A673 (cell line): ENCODE measurements around the gene ATRAID. TPM values are rescaled to one million over a fixed set of nuclear protein-coding genes. Genes with fewer than 3 reads are reported as not detected.

Experiments
- BruUV-seq: library from RNA; stranded (reverse); fragments of 400-500 nt; replicated peaks from 2 replicates; lab custom pipeline; 2021; lab: Mats Ljungman, UMichigan
- CTCF ChIA-PET: fragments of 300-600 bp; sonication (Branson Sonifier 250); formaldehyde crosslinking; loops from one replicate; lab custom pipeline; 2022; ENCODE audit warnings: antibody characterized with exemption; lab: Charles Lee
- POLR2A ChIA-PET: fragments of 300-600 bp; sonication (Branson Sonifier 250); formaldehyde crosslinking; loops from one replicate; lab custom pipeline; 2022; ENCODE audit warnings: antibody characterized with exemption; ENCODE audit not compliant: low non-redundant PET; lab: Charles Lee
- DNase-seq: peaks from one replicate; pipeline ENCODE4 v3.0.0-alpha.2; 2015; ENCODE audit warnings: low spot score
- H3K27ac ChIP-seq: fragments of 200-600 bp; sonication (generic); 2 replicates; pipeline ENCODE4 v1.5.1; 2016; ENCODE audit warnings: mixed run types, low read depth, mild to moderate bottlenecking, mixed read lengths, antibody characterized with exemption, low read length; ENCODE audit not compliant: poor library complexity, severe bottlenecking
- H3K27me3 ChIP-seq: fragments of 200-600 bp; sonication (generic); replicated peaks from 2 replicates; pipeline ENCODE4 v1.6.1; 2017; ENCODE audit warnings: mixed run types, low read depth, mild to moderate bottlenecking, mixed read lengths, antibody characterized with exemption, low read length; ENCODE audit not compliant: insufficient read depth, poor library complexity
- H3K36me3 ChIP-seq: fragments of 200-600 bp; sonication (generic); 2 replicates; pipeline ENCODE4 v1.6.1; 2016; ENCODE audit warnings: mixed run types, mild to moderate bottlenecking, mixed read lengths, antibody characterized with exemption, low read length; ENCODE audit not compliant: insufficient read depth, poor library complexity, severe bottlenecking
- H3K4me1 ChIP-seq: fragments of 200-600 bp; sonication (generic); 2 replicates; pipeline ENCODE4 v1.6.1; 2017; ENCODE audit warnings: mixed run types, mild to moderate bottlenecking, mixed read lengths, antibody characterized with exemption, low read length; ENCODE audit not compliant: insufficient read depth, poor library complexity, severe bottlenecking
- H3K4me3 ChIP-seq: fragments of 200-600 bp; sonication (generic); 2 replicates; pipeline ENCODE4 v1.5.1; 2016; ENCODE audit warnings: low read depth, mixed run types, mild to moderate bottlenecking, mixed read lengths, low read length; ENCODE audit not compliant: poor library complexity, severe bottlenecking
- H3K9me3 ChIP-seq: fragments of 200-600 bp; sonication (generic); 2 replicates; pipeline ENCODE4 v1.6.1; 2016; ENCODE audit warnings: mixed run types, low read depth, mild to moderate bottlenecking, mixed read lengths, antibody characterized with exemption, low read length; ENCODE audit not compliant: poor library complexity, severe bottlenecking
- CTCF ChIP-seq: fragments of 300-800, 200-600 bp; sonication (generic); conservative IDR thresholded peaks from 2 replicates; pipeline ENCODE4 v1.5.1; 2017; ENCODE audit warnings: low read depth, mild to moderate bottlenecking, antibody characterized with exemption, low read length, moderate library complexity, mixed read lengths
- EZH2 ChIP-seq: fragments of 200-600 bp; sonication (generic); IDR thresholded peaks from 2 replicates; pipeline ENCODE4 v1.6.1; 2017; ENCODE audit warnings: borderline replicate concordance, low read depth, mild to moderate bottlenecking, mixed read lengths, antibody characterized with exemption, low read length; ENCODE audit not compliant: poor library complexity, severe bottlenecking
- intact Hi-C: fragments of 100-400 bp; cut with micrococcal nuclease; formaldehyde crosslinking; loops from one replicate; pipeline ENCODE4 v1.10.0; 2022; ENCODE audit not compliant: unreplicated experiment
- total RNA-seq: library from RNA; stranded (reverse); gene quantifications from 2 replicates; pipeline ENCODE4 v1.2.3, GENCODE V29; 2021

The ATRAID gene
- total RNA-seq, 1 experiment from 2014 or later, result 107 TPM

GRCh38 chr2:27265536-27265870, 53.7 kb downstream of the ATRAID start:
- Histone ChIP-seq H3K4me3 (no peak overlapping the region), H3K9me3 (no peaks in the 10 kb centered on the region), H3K36me3 (no peaks in the 10 kb centered on the region), H3K27me3 (peaks cover 4% of the 10 kb centered on the region), H3K27ac (no peak overlapping the region), H3K4me1 (peaks cover 11% of the 10 kb centered on the region)
- CTCF ChIA-PET, result interaction anchor here (0.6 to 2.4 kb wide), 6 partner anchors 11 to 38 kb away, joined by 3 to 12 read pairs (median 3); partner anchors contain the start of gene TRIM54
- TF ChIP-seq CTCF (no peak), EZH2 (no peak)
- DNase-seq, result no peak
- intact Hi-C loops, result no loop called here
- no TSS peak for BruUV-seq
- POLR2A ChIA-PET, result no interaction called here

Other genes starting within 250 kb of the ATRAID start
- 8.4 and 9.0 TPM in 2 replicates for gene MAPRE3, start 241.4 kb upstream of the ATRAID start, total RNA-seq
- 76.7 and 77.8 TPM in 2 replicates for gene TMEM214, start 179.1 kb upstream of the ATRAID start, total RNA-seq
- 64.1 and 72.8 TPM in 2 replicates for gene AGBL5, start 160.4 kb upstream of the ATRAID start, total RNA-seq
- 235 and 237 TPM in 2 replicates for gene OST4, start 140.4 kb upstream of the ATRAID start, total RNA-seq
- 31.0 and 46.8 TPM in 2 replicates for gene EMILIN1, start 133.4 kb upstream of the ATRAID start, total RNA-seq
- gene KHK, start 125.3 kb upstream of the ATRAID start, total RNA-seq, result 39.1 and 40.2 TPM in 2 replicates
- 8.4 and 9.4 TPM in 2 replicates for gene CGREF1, start 92.9 kb upstream of the ATRAID start, total RNA-seq
- 0.22 TPM in 1 of 2 replicates, not detected in the other for gene ABHD1, start 88.2 kb upstream of the ATRAID start, total RNA-seq
- gene PREB, start 77.4 kb upstream of the ATRAID start, total RNA-seq, result 52.7 and 53.8 TPM in 2 replicates
- gene PRR30, start 72.6 kb upstream of the ATRAID start, total RNA-seq, result not detected in 2 replicates
- not detected in 2 replicates for gene TCF23, start 63.0 kb upstream of the ATRAID start, total RNA-seq
- 366 and 515 TPM in 2 replicates for gene SLC5A6, start 227 bp downstream of the ATRAID start, total RNA-seq
- 194 and 210 TPM in 2 replicates for gene CAD, start 5.3 kb downstream of the ATRAID start, total RNA-seq
- 45.0 and 45.6 TPM in 2 replicates for gene SLC30A3, start 51.0 kb downstream of the ATRAID start, total RNA-seq
- gene DNAJC5G, start 63.4 kb downstream of the ATRAID start, total RNA-seq, result 2.4 and 2.7 TPM in 2 replicates
- gene TRIM54, start 70.4 kb downstream of the ATRAID start, total RNA-seq, result 2.2 and 2.8 TPM in 2 replicates
- 0.64 and 0.68 TPM in 2 replicates for gene UCN, start 96.4 kb downstream of the ATRAID start, total RNA-seq
- 63.4 and 66.3 TPM in 2 replicates for gene MPV17, start 111.1 kb downstream of the ATRAID start, total RNA-seq
- 85.7 and 89.3 TPM in 2 replicates for gene GTF3C2, start 144.7 kb downstream of the ATRAID start, total RNA-seq
- gene EIF2B4, start 158.3 kb downstream of the ATRAID start, total RNA-seq, result 68.8 and 74.7 TPM in 2 replicates
- gene SNX17, start 158.6 kb downstream of the ATRAID start, total RNA-seq, result 109 and 110 TPM in 2 replicates
- gene ZNF513, start 168.7 kb downstream of the ATRAID start, total RNA-seq, result 21.3 and 22.3 TPM in 2 replicates
- 147 and 155 TPM in 2 replicates for gene PPM1G, start 197.6 kb downstream of the ATRAID start, total RNA-seq
- 86.3 and 93.0 TPM in 2 replicates for gene NRBP1, start 216.6 kb downstream of the ATRAID start, total RNA-seq
- 2.6 and 3.4 TPM in 2 replicates for gene KRTCAP3, start 230.3 kb downstream of the ATRAID start, total RNA-seq